ENCODE measurements around the gene DSCAML1. TPM values are rescaled to one million over a fixed set of nuclear protein-coding genes. Genes with fewer than 3 reads are reported as not detected.

DSCAML1 gene
- total RNA-seq, 1 donor from 2014 or later: 4.0 TPM

DNA sequence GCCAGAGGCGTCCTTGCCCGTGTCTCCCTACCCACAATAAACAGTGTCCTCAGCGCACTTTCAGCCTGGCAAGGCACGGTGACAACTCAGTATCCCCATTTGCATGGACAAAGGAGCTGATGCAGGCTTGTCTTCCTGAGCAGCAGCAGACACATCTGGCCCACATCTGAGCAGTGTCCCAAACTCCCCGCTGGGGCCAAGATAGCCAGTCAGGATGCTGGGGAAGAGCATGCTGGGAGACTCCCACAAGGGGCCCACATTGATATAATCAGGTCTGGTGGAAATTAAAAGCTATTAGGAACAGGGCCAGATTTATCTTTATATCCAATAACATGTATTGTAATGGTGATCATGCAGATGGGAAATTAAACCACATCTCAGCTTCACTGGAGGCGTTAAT is 24.7 kb downstream of the DSCAML1 start:
- TF ChIP-seq, protein P1, sequence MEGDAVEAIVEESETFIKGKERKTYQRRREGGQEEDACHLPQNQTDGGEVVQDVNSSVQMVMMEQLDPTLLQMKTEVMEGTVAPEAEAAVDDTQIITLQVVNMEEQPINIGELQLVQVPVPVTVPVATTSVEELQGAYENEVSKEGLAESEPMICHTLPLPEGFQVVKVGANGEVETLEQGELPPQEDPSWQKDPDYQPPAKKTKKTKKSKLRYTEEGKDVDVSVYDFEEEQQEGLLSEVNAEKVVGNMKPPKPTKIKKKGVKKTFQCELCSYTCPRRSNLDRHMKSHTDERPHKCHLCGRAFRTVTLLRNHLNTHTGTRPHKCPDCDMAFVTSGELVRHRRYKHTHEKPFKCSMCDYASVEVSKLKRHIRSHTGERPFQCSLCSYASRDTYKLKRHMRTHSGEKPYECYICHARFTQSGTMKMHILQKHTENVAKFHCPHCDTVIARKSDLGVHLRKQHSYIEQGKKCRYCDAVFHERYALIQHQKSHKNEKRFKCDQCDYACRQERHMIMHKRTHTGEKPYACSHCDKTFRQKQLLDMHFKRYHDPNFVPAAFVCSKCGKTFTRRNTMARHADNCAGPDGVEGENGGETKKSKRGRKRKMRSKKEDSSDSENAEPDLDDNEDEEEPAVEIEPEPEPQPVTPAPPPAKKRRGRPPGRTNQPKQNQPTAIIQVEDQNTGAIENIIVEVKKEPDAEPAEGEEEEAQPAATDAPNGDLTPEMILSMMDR (conservative IDR thresholded peaks at IDR 0.05; ENCODE audit: low read depth, low read length): no peak
- no peak overlapping the region for H3K4me3 ChIP-seq (ENCODE audit: low read depth, low read length)
- no peak for DNase-seq (ENCODE audit: low read depth)

DNA sequence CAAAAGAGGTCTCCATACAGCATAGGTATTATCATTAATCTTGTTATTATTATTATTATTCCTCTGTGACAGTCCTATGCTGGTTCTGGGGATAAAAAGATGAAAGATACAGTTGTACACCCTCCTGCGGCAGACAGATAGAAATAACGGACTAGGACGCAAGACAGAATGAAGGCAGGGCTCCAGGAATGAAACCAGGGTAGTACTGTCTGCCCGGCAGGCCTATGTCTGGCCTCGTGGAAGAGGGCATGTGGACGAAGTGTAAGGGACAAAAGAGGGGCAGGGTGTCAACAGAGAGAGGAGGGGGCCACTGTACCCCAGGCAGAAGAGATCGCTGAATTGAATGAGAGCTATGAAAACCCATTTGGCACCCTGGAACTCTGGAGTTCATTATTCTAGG is 25.2 kb downstream of the DSCAML1 start:
- TF ChIP-seq, protein P1 (conservative IDR thresholded peaks at IDR 0.05; ENCODE audit: low read depth, low read length): no peak
- no peak for DNase-seq (ENCODE audit: low read depth)
- H3K4me3 ChIP-seq (ENCODE audit: low read depth, low read length): no peak overlapping the region

DNA sequence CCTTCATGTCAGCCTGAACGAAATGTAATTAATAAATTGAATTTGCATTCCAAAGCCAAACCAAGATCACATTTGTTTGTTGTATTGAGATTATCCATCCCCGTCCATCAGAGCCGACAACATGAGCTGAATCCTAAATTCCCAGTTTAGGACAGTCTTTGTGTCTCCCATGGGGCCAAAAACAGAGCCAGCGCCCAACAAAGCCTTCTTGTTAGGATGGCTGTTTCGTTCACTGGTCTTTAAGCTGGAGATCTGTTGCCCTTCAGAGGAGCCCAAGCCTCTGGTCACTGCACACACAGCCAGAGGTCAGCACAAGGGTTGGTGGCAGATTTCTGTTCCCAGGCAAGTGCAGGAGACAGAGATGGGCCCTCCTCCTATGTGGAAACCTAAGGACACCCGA is 25.8 kb downstream of the DSCAML1 start:
- TF ChIP-seq, protein P1 (conservative IDR thresholded peaks at IDR 0.05; ENCODE audit: low read depth, low read length): no peak

DNA sequence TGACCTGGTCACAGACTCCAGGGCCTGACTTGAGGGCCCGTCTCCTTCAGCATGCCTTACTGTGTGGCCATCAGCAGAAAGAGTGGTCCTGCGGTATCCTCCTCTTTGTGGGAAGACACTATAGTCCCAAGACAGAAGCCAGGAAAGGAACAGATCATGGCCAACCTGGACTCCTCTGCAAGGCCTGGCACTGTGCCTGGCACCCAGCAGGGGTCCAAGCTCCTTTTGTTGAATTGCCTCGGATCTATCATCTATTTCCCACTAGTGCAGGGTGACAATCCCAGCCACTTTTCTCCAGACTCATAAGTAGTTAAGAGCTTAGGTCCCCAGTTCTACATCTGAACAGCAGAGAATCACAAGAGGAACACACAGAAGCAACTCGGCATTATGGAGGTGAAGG is 27.0 kb downstream of the DSCAML1 start:
- TF ChIP-seq, protein P1 (conservative IDR thresholded peaks at IDR 0.05; ENCODE audit: low read depth, low read length): no peak
- DNase-seq (ENCODE audit: low read depth): no peak

More for the DNA sequence above, 25.8 kb downstream of the DSCAML1 start:
- DNase-seq (ENCODE audit: low read depth): no peak
- H3K4me3 ChIP-seq (ENCODE audit: low read depth, low read length): no peak overlapping the region

DNA sequence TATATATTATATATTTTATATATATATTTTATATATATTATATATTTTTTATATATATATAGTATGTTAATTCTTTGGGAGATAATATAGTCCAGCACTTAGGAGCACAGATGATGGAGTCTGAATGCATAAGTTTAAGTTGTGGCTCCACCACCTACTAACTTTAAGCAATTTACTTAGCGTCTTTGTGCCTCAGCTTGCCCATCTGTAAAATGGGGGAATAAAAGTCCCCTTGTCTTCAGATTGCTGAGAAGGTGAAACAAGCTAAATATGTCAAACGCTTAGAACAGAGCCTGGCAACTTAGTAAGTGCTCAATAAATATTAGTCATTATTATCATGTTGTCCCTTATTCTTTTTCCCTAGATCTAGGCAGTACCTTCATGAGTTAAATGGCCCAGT is 27.5 kb downstream of the DSCAML1 start:
- no peak for DNase-seq (ENCODE audit: low read depth)
- TF ChIP-seq, protein P1 (conservative IDR thresholded peaks at IDR 0.05; ENCODE audit: low read depth, low read length): no peak
- H3K4me3 ChIP-seq (ENCODE audit: low read depth, low read length): no peak overlapping the region

More for the DNA sequence above, 27.0 kb downstream of the DSCAML1 start:
- no peak overlapping the region for H3K4me3 ChIP-seq (ENCODE audit: low read depth, low read length)

DNA sequence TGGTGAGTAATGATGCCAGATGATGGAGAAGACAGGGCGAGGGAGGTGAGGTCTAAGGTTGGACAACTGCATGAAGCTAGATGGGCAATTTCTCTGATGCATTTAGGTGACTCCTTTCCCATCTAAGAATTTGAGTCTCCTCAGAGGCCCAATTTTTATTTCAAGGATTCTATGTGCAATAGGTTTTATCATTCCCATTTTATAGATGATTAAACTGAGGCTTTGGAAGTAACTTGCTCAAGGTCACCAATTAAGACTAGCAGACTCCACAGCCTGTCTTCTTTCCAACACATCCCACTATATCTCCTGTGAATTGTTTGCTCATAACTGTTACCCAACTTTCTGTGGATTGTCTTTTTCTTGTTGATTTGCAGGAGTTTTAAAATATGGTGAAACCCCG is 28.5 kb downstream of the DSCAML1 start:
- TF ChIP-seq, protein P1 (conservative IDR thresholded peaks at IDR 0.05; ENCODE audit: low read depth, low read length): no peak
- no peak for DNase-seq (ENCODE audit: low read depth)
- no peak overlapping the region for H3K4me3 ChIP-seq (ENCODE audit: low read depth, low read length)

DNA sequence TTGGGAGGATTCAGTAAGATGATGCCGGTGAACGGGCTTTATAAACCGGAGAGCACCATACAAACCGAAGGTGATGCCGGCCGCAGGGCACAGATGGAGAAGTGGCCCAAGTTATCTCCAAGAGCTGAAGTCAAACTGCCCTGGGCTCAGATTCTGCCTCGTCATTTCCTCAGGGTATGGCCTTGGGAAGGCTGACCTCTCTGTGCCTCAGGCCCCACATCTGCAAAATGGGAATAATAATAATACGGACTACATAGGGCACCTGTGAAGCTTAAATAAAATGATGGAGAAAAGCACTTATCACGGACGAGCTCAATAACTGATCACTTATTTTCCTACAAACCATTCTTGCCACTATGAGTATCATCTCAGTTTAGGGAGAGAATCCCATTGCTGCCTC is 29.9 kb downstream of the DSCAML1 start:
- no peak for DNase-seq (ENCODE audit: low read depth)
- no peak overlapping the region for H3K4me3 ChIP-seq (ENCODE audit: low read depth, low read length)
- TF ChIP-seq, protein P1 (conservative IDR thresholded peaks at IDR 0.05; ENCODE audit: low read depth, low read length): no peak
